Measurements from ENCODE around the gene EPHB2. TPM values are rescaled to one million over a fixed set of nuclear protein-coding genes. Genes with fewer than 3 reads are reported as not detected.

Gene EPHB2
- total and polyA plus RNA-seq, 2 of the 4 experiments (the other 2 are of a cell fraction): 52.3 to 58.8 TPM

DNA sequence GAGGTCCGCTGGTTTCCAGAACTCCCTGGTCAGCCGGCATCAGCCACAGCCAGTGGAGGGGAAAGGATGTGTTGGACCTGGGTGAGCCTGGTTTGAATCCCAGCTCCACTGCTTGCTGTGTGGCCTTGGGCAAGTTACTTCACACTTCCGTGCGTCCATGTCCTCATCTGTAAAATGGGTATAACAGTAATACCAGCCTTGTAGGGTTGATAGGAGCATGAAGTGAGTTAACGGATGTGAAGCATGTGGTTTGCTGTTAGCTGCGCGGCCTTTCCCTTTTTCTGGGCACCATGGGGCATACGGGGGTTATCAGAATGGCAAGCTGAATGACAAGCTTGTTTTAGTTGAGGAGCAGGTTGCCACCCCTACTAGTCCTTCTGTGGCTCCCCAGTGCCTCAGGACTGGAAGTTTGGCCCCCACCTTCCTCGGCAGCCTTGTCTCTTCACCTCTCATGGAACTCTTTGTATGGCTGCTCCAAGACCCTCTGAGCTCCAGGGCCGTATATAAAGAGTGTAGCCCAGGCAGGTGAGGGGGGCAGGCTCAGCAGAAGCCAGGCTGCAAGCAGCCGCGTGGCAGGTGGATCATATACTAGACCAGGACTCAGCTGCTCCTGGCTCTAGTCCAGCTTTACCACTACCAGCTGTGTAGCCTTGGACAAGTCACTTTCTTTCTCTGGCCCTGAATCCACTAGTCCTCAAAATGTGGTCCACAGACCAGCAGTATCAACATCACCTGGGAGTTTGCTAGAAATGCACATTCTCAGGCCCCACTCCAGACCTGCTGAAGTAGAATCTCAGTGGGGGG is 166.7 kb downstream of the EPHB2 start:
- no TSS peak for BruUV-seq (replicated peaks)
- TF ChIP-seq CHD1 (IDR thresholded peaks at IDR 0.05; ENCODE audit: low read depth, low read length) (no peak), POLR2A (IDR thresholded peaks at IDR 0.05; ENCODE audit: low read depth, low read length) (no peak), MAFK (IDR thresholded peaks at IDR 0.05; ENCODE audit: low read depth, low read length) (no peak), SMC3 (IDR thresholded peaks at IDR 0.05; ENCODE audit: low read depth, low read length) (no peak), MAZ (IDR thresholded peaks at IDR 0.05; ENCODE audit: borderline replicate concordance, low read depth, low read length) (no peak), RFX5 (IDR thresholded peaks at IDR 0.05; ENCODE audit: low read depth, low read length) (no peak), FOS (IDR thresholded peaks at IDR 0.05; ENCODE audit: low read depth, low read length) (no peak), NFE2L2 (IDR thresholded peaks at IDR 0.05; ENCODE audit: low read depth, low read length) (no peak), RAD21 (IDR thresholded peaks at IDR 0.05; ENCODE audit: low read length) (no peak), MXI1 (IDR thresholded peaks at IDR 0.05; ENCODE audit: borderline replicate concordance, low read depth, low read length) (no peak), BHLHE40 (IDR thresholded peaks at IDR 0.05; ENCODE audit: low read depth, low read length) (no peak), CEBPB (IDR thresholded peaks at IDR 0.05; ENCODE audit: low read depth, low read length) (no peak)
- TF ChIP-seq, protein P1, sequence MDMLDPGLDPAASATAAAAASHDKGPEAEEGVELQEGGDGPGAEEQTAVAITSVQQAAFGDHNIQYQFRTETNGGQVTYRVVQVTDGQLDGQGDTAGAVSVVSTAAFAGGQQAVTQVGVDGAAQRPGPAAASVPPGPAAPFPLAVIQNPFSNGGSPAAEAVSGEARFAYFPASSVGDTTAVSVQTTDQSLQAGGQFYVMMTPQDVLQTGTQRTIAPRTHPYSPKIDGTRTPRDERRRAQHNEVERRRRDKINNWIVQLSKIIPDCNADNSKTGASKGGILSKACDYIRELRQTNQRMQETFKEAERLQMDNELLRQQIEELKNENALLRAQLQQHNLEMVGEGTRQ (IDR thresholded peaks at IDR 0.05; ENCODE audit: low read depth, low read length): no peak
- TF ChIP-seq, protein P2, sequence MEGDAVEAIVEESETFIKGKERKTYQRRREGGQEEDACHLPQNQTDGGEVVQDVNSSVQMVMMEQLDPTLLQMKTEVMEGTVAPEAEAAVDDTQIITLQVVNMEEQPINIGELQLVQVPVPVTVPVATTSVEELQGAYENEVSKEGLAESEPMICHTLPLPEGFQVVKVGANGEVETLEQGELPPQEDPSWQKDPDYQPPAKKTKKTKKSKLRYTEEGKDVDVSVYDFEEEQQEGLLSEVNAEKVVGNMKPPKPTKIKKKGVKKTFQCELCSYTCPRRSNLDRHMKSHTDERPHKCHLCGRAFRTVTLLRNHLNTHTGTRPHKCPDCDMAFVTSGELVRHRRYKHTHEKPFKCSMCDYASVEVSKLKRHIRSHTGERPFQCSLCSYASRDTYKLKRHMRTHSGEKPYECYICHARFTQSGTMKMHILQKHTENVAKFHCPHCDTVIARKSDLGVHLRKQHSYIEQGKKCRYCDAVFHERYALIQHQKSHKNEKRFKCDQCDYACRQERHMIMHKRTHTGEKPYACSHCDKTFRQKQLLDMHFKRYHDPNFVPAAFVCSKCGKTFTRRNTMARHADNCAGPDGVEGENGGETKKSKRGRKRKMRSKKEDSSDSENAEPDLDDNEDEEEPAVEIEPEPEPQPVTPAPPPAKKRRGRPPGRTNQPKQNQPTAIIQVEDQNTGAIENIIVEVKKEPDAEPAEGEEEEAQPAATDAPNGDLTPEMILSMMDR (conservative IDR thresholded peaks at IDR 0.05; ENCODE audit: low read depth, low read length): no peak
- TF ChIP-seq, protein P3, sequence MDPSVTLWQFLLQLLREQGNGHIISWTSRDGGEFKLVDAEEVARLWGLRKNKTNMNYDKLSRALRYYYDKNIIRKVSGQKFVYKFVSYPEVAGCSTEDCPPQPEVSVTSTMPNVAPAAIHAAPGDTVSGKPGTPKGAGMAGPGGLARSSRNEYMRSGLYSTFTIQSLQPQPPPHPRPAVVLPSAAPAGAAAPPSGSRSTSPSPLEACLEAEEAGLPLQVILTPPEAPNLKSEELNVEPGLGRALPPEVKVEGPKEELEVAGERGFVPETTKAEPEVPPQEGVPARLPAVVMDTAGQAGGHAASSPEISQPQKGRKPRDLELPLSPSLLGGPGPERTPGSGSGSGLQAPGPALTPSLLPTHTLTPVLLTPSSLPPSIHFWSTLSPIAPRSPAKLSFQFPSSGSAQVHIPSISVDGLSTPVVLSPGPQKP (IDR thresholded peaks at IDR 0.05; ENCODE audit: borderline replicate concordance, low read depth, low read length): no peak

More for the DNA sequence above, 166.7 kb downstream of the EPHB2 start:
- Histone ChIP-seq H3K27me3 (ENCODE audit: control insufficient read depth, insufficient read depth, low read length) (no peaks in the 10 kb centered on the region), H3K9me1 (ENCODE audit: insufficient read depth, low read length) (peaks cover 4% of the 10 kb centered on the region; the same call in 1 of the 2 replicates), H2BK20ac (ENCODE audit: low read depth, low read length) (no peak overlapping the region), H3K4me2 (ENCODE audit: low read depth, low read length) (no peak overlapping the region), H3K4me3 (ENCODE audit: insufficient read depth, low read depth, low read length) (no peak overlapping the region), H2AK5ac (ENCODE audit: low read depth, low read length) (no peak overlapping the region), H4K20me1 (ENCODE audit: insufficient read depth, low read length) (peaks cover 4% of the 10 kb centered on the region; the same call in 1 of the 2 replicates), H3K27ac (ENCODE audit: insufficient read depth, low read length) (no peak overlapping the region), H2AFZ (replicated peaks; ENCODE audit: low read length, poor library complexity) (peak overlapping the region; percentile 24), H4K5ac (ENCODE audit: low read depth, low read length) (no peak overlapping the region), H3K18ac (ENCODE audit: low read depth, low read length) (no peak overlapping the region), H3K36me3 (ENCODE audit: control insufficient read depth, insufficient read depth, low read length) (peaks cover 8% of the 10 kb centered on the region), H3K14ac (replicated peaks; ENCODE audit: low read depth, low read length) (no peak overlapping the region), H3K9me3 (ENCODE audit: control insufficient read depth, insufficient read depth, low read length) (no peaks in the 10 kb centered on the region), H3K56ac (ENCODE audit: extremely low read depth, insufficient read depth, low read length) (no peak overlapping the region), H2BK120ac (ENCODE audit: low read depth, low read length) (no peak overlapping the region), H3K4me1 (ENCODE audit: control insufficient read depth, insufficient read depth, low read length) (peaks cover 5% of the 10 kb centered on the region), H4K8ac (ENCODE audit: low read depth in 2 of 2, low read length in 2 of 2) (no peak overlapping the region), H3K9ac (ENCODE audit: low read depth, low read length) (no peak overlapping the region), H3K4ac (ENCODE audit: low read depth, low read length) (no peak overlapping the region), H4K91ac (ENCODE audit: insufficient read depth, low read depth, low read length) (no peak overlapping the region), H3K23ac (ENCODE audit: low read depth, low read length) (no peak overlapping the region), H2BK5ac (ENCODE audit: low read depth, low read length, poor library complexity, severe bottlenecking) (no peak overlapping the region), H3K79me1 (ENCODE audit: low read depth in 1 of 2, low read length in 2 of 2) (peaks cover 0 to 9% of the 10 kb centered on the region in 2 experiments; a peak in 1 of 4 replicates), H2AK9ac (replicated peaks; ENCODE audit: low read depth, low read length, poor library complexity) (peak overlapping the region; percentile 23), H2BK15ac (ENCODE audit: low read depth, low read length) (no peak overlapping the region)
- WGBS, 2 experiments (ENCODE audit: extremely low coverage in 2 of 2, insufficient read length in 1 of 2): no CpG with 5 or more reads among the region's 12 CpGs
- intact Hi-C loops (cut with micrococcal nuclease) (no loop called here), dilution Hi-C loops (cut with HindIII; ENCODE audit: low sequenced_read_pairs, unreplicated experiment) (no loop called here), in situ Hi-C loops (cut with MboI; ENCODE audit: low sequenced_read_pairs) (no loop called here)
- DNase-seq (no peak), ATAC-seq (ENCODE audit: low read depth) (no peak)
- ChIA-PET POLR2A (ENCODE audit: unreplicated experiment) (no interaction called here), CTCF (interaction anchor here (1.3 kb wide), 1 partner anchor 16 kb away, joined by 3 read pairs; no protein-coding TSS in a partner anchor)

Data from IMR-90 (cell line).